NCI-H2081 treated with DMSO at 0.1 percent for 48 hours (cell line): ENCODE results near the gene AEBP1.
"Not testable (repeated sequence)": the region's sequence is repeated elsewhere in the genome, so short reads cannot be mapped to it uniquely, and the experiment has no call there.

Experiments used
- DNase-seq: peaks from one replicate; lab custom pipeline; 2025; lab: John Stamatoyannopoulos, UW

The AEBP1 gene

DNA sequence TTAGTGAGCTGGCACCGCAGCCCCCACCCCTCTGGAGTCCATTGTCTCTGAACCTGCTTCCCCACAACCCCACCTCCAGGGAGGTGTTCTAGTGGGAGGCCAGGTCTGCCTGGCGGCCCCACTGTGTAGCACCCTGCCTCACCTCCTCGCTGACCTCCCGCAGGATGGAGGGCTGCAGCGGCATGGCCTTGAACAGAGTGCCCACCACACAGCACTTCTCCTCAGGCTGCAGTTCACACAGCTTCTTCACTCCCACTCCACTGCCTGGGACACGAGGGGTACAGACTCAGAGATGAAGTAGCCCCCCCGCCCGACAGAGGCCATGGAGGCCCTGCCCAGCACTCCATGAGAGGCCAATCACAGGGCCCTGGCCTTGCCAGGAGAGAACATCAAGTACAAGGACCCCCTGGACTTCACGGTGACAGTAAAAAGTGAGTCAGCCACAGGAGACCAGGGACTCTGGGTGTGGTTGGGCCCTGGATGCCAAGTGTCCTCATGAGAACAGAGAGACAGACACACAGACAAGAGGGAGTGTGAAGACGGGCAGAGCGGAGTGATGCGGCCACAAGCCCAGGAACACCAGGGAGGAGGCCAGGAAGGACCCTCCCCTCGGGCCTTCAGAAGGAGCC, 13.8 kb downstream of the AEBP1 start:
- no peak for DNase-seq

DNA sequence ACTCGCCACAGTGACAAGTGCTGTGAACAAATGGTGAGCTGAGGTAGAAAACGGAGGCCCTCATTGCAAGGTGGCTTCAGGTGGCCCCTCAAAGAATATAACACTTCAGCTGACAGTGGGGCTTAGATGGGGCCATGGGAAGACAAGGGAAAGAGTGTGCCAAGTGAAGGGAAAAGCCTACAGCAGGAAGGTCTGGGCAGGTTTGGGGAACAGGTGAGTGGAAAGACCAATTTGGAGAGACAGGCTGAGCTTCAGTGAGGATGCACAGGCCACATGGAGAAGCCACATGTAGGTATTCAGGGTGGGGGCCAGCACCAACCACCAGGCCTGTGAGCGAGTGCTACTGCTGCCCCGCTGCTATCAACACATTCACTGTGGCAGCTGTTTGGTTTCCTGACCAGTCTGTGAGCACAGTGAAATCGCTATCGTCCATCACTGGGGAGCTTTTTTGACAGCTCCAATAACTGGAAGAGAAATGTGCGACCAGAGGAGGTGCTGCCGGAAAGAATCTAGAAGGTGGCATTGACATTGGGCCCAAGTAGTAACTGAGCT, 15.8 kb downstream of the AEBP1 start:
- no peak for DNase-seq

DNA sequence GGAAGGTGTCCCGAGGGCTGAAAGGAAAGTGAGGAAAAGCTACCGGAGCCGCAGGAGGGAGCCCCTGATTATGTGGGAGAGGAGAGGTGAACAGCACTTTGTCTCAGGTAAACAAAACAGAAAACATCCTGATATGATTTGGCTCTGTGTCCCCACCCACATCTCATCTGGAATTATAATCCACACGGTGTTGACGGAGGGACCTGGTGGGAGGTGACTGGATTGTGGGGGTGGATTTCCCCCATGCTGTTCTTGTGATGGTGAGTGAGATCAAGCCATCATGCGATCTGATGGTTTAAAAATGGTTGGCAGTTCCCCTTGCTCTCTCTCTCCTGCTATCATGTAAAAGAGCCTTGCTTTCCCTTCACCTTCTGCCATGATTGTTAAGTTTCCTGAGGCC, 16.2 kb downstream of the AEBP1 start:
- no peak for DNase-seq

DNA sequence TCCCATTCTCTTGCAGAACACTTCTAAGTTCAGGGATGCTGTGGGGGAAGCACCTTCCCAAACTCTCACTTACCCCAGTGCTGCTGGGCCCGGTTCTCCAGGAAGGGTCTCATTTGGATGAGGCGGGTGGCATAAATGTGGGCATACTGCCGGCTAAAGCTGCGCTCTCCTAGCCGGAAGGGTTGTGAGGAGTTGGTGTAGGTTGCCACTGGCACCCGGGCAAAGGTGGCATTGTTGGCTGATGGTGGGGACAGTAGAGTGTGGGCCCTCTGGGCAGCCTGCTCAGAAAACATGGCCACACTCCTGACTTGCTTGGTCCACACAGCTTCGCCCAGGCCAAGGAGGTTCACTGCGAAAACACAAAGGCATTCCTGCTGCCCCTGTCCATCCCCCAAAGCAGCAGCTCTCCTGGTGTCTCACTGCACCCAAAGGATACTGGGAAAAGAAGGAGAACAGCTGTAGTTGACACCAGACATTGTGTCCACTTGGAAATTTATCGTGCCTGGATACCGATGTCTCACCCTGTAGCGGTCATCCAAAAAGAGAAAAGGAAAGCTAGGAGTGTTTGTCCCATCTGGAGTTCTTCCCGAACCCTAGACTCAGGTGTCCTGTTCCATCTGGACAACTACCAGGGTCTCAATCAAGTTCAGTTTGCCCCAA, 17.7 kb downstream of the AEBP1 start:
- DNase-seq: no peak

DNA sequence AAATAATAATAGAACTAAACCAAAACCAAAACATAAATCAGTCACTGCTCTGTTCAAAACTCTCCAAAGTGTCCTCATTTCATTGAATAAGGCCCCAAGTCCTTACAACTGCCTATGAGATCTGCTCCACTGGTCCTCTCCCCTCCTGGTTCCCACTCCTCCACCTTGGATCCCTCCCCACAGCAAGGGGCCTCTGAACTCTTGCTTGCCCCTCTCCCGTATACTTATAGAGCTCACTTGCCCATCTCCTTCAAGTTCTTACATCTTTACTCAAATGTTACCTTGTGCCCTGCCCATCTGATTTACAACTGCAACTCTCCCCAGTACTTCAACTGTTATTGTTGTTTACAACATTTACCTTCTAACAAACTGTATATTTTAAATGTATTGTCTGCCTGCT, 18.4 kb downstream of the AEBP1 start:
- DNase-seq: no peak

DNA sequence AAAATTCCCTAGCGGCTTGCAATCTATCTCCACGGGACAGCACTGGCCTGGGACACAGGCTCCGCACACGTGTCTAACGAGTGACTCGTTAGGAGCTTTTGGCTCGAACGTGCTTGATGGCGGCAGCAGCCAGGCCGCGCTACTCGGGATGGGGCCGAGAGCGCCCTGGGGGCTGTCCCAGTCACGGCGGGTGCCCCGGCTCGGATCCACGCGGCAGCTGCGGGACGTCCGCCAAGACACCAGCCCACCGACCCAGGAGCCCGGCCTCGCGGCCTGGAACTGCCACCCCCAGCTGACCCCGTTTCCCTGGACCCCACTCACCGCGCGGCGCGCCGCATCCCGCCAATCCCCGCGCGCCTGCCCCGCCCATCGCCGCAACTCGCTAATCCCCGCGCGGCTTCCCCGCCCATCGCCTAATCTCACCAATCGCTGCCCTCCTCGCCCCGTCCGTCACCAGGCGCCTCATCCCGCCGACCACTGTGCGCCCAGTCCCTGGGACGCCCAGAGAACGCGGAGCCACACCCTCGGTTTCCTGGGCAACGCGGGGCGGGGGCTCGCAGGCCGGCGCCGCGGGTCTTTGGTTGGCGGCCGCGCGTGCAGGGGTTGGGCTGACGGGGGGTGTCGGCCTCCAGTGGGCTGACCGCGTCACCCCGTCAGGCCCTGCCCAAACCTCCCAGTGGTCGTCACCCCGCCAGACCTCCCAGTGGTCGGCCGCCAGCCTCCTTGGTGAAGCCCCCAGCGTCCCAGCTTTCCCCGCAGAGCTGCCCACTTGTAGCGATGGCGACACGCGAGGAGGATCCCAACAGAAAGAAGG, 19.3 kb downstream of the AEBP1 start, which contains the start of gene POLD2:
POLD2 (minus strand) TSS at position 359 of the 814 bp plus-strand sequence. CDS start 1,495 bp downstream, outside the sequence.
- DNase-seq: peak; percentile 85

DNA sequence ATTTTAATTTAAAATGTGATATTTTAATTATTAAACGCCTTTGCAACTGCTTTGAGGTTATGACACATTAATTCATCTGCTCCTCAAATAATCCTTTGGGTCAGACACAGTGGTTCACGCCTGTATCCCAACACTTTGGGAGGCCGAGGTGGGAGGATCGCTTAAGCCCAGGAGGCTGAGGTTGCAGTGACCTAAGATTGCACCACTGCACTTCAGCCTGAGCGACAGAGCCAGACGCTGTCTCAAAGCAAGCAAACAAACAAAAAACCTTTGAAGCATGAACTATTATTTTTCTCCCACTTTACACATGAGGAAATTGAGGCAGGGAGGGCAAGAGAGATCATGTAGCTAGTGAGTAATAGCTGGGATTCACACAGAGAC, 20.7 kb downstream of the AEBP1 start:
- no peak for DNase-seq

DNA sequence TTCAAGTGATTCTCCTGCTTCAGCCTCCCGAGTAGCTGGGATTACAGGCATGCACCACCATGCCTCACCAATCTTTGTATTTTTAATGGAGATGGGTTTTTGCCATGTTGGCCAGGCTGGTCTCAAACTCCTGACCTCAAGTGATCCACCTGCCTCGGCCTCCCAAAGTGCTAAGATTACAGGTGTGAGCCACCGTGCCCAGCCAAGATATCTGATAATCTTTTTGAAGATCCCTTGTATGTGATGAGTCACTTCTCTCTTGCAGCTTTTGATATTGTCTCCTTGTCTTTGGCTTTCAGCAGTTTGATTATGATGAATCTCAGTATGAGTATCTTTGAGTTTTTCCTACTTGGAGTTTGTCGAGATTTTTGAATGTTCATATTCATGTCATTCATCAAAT, 22.4 kb downstream of the AEBP1 start:
- DNase-seq: not testable (repeated sequence)

DNA sequence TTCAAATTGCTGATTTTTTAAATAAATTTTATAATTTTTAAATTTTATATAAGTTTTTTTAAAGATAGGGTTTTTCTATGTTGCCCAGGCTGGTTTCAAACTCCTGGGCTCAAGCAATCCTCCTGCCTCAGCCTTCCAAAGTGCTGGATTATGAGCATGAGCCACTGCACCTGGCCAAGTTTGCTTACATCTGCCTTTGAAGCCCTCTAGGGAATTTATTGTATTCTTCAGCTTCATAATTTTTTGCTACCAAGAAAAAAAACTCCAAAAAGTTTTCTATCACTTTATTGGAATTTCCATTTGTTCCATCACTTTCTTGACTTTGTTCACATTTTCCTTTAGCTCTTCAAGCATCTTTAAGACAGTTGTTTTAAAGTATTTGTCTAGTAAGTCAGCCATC, 23.0 kb downstream of the AEBP1 start:
- DNase-seq: no peak

DNA sequence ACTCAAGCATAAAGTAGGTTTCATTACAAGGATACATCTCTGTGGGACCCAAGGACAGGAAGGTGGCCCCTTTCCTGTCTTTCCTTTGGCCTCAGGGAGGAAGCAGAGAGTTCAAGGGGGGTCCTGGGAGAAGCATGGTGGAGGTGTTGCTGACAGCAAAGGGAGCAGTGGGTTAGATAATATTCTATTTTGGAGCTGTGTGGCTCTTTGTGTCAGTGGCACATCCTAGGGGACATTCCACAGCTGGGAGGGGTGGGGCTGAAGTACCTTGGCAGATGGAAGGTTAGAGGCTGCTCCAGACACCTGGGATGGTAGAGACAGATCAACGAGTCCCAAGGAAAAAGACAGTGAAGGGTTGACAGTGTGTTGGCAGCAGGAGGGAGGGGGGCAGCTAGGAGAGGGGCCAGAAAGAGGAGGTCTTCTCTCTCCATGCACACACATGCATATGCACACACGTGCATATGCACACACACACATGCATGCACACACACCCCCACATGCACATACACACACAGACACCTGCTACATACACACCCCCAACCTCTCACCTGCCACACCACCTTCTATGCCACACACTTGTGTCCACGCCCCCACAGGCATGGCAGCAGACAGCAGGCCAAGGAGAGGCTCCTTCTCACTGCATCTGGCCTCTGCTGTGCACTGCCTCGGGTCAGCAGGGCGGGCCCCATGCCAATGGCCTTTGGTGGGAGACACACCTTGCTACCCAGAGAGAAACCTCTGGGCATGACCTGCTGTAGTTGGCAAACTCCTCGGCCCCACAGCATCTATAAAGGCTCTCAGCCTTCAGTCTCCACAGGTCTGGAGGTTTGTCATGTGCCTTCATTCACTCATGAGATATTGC, 24.8 kb downstream of the AEBP1 start:
- no peak for DNase-seq

DNA sequence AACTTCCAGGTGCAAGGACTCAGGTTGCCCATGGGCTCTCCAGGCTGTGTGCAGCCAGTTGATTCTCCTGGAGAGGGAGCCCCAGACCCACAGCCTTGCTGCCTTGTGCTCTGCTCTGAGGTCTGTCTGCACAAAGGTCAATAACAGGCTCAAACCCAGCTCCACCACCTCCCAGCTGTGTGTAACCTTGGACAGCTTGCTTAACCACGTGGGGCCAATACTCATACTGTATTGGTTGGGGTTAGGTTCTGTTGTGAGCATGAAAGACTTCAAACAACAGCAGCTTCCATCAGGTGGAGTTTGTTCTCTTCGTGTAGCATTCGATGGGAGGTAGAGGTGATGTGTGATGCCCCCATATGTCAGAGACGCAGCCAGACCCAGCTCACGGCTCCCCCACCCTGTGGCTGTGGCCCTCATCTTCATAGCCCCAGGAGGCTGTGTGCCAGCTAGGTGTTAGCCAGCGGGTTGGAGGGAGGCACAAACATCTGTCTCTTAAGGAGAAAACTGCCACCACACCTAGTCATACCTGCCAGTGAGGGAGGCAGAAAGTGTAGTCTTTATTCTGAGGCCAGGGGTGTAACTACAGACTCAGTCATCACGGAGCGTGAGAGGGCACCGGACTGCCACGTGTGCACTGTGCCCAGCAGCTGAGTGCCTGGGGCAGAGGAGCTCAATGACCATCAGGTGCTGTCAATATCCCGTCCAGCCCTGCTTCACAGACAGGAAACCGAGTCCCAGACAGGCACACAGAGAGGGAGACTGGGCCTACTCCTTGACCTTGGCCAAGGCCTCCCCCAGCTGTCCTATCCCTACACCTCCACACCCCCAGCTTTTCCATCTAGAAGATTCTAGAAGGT, 27.3 kb downstream of the AEBP1 start:
- DNase-seq: no peak

DNA sequence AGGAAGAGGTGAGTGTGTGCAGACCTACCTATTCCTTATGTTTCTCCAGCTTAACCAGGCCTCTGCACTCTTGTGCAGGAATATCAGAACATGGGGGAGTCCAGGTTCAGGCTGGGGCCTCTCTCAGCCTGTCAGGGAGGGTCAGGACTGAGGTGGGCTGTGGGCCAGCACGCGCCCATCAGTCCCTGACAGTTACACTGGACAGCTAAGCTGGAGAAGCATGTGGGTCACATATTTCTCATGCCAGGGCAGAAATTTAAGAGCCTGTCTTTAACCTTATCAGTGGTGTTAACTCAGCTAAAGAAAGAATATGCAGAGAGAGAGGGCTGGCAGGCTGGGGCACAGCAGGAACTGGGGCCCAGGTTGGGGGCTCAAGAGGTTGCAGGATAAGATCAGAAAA, 27.9 kb downstream of the AEBP1 start:
- no peak for DNase-seq

DNA sequence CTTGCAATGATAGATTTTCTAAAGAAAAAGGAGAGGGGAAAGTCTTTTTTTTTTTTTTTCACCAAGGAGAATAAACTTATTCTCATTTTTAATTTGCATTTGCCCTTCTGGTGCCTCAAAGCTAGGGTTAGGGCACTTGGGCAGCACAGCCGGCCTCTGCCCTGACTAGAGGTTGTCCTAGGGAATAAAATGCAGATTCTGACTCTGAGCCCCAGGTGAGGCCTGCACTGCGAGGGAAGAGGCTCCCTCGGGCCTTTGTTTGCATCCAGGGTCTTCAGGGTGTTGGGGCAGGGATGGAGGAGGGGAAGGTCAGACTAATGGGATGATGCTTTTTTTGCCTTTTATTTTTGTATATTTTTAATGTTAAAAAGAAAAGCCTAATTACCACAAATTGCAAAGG, 29.1 kb downstream of the AEBP1 start:
- DNase-seq: no peak

DNA sequence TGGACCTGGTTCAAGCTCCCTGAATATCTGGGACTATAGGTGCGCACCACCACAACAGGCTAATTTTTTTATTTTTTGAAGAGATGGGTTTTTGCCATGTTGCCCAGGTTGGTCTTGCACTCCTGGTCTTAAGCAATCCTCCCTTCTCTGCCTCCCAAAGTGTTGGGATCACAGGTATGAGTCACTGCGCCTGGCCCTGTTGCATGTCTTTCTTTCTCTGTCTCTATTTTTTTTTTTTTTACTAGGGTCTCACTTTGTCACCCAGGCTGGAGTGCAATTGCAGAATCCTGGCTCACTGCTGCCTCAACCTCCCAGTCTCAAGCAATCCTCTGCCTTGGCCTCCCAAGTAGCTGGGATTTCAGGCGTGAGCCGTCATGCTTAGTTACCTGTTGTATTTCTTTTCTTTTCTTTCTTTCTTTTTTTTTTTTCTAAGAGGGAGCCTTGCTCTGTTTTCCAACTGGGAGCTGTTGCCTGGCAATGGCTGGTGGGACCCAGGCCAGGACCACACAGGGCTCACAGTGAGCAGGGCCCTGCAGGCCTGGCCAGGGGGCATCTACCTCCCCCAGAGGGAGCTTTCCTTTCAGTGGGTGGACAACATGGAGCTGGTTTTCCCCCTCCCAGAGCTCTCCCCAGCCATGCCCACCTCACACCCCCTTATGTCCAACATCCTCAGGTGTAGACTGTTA, 30.9 kb downstream of the AEBP1 start:
- DNase-seq: no peak

DNA sequence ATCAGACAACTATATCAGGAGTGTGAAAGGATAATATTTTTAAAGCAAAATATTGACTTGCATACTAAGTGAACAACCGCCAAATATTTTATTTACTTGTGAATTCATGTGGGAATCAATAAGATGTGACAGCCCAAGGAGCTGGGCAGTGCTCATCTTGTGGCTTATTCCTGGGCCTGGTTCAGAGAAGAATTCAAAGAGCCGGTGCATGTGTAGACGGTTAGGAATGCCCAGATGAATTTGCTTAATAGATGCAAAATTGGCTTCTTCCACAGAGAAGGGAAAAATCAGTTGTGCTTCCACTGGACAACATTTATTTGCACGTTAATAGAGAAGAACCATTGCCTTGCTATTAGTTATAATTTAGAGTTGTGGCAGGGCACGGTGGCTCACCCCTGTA, 32.6 kb downstream of the AEBP1 start:
- DNase-seq: no peak

DNA sequence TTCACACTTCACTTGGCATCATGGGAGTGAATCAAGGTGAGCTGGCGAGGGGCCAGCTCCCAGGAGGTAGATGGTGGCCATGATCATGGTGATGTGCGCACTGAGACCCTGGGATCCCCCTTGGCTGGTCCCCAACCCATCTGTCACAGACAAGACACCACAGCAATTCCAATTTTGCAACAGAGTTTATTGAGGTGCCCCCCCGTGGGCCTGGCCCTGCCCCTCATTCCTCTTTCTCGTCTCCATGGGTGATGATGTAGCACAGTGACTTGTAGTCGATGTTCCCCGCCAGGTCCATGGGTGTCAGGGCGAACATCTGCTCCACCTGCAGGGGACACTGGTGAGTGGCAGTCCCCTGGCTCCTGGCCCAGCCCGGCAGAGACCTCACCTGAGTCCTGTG, 34.6 kb downstream of the AEBP1 start:
- DNase-seq: no peak

DNA sequence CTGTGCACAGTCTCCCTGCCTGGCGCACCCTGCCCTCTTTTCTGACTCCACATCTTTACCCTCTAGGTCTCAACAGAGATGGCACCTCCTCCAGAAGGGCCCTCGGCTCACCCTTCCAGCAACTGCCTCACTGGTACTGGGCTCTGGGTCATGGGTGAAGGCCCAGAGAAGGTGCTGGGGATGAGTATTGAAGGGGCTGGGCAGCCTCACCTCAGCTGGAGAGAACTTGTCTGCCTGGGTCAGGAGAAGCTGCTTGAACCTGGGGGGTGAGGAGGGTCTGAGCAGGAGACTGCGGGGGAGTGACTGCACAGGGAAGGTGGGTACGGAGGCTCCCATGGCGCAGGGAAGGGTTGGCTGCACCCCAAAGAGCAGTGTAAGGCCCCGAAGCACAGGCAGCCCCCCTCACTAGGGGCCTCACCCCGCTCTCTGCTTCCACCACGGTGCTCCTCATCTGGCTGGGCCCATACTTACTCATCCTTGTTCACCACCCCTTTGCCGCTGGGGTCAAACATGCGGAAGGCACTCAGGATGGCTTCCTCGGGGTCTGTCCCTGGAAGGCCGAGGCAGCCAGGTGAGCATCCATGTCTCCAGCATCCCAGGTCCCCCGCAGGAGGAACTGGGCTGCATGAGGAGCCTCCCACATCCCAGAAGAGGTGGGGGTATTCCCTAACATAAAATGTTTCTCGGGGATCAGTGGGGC, 35.3 kb downstream of the AEBP1 start:
- DNase-seq: no peak

DNA sequence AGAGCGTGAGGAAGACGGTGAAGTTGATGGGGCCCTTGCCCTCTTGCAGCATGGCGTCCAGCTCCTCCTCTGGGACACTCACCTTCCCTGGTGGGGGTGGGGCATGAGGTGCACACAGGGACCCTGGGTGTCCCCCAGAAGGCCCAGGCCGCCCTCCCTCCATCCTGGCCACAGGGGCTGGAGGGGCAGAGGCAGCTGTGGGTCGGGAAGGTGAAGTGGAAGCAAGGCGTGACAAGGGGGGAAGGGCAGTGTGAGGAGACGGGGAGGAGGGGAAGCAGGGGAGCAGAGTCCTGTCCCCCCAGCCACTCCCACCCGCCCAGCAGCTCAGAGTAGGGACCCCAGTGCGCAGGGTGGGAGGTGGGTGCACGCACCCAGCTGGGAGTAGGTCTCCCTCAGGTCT, 36.2 kb downstream of the AEBP1 start:
- no peak for DNase-seq

DNA sequence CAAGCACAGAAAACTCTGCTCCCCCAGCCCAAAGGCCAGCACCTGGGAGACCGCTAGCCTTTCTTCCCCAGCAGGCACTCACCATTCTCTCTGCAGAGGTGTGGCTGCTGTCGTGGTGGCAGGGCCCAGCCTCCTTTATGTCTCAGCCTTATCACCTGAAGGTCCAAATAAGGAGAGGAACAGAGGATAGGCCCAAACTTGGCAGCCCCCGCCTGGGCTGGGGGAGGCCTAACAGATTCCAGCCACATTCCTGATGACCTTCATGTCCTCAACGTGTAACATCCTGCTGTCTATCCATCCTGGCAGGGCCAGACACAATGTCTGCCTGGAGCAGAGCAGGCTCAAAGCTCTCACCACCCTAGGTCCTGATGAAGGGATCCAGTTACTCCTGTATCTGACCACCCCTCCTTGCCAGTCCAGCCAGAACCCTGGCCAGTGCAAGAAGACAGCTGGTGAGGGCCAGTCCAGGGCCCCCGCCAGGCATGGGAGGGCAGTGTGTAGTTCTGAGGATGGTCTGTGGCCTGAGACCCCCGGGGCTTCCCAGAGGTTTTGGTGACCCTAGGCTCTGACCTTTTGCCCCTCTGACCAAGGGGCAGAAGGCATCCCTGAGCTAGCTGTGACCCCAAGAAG, 37.2 kb downstream of the AEBP1 start, which contains the start of gene MYL7:
MYL7 (minus strand) TSS at position 112 of the 630 bp plus-strand sequence; CDS start at position 85, 27 bp downstream.
- DNase-seq: no peak
